Pancreas (tissue), 10 donors: ENCODE measurements around the gene KSR2. TPM values are rescaled to one million over a fixed set of nuclear protein-coding genes. Genes with fewer than 3 reads are reported as not detected.

Experiments used
- ATAC-seq, 4 donors: fragments of 200-7000 bp; cut with Tn5 transposase; one replicate each; pipeline versions ENCODE4 v1.8.0 to v1.9.1; 2020; ENCODE audit warnings: mild to moderate bottlenecking in 4 of 4, moderate library complexity in 4 of 4
- DNase-seq, 6 donors: peaks; one replicate each; pipeline ENCODE4 v3.0.0-alpha.2; 2020
- FAIRE-seq: peaks from 2 replicates; lab custom pipeline; 2012; peaks lifted over from hg19 to GRCh38; lab: Jason Lieb, UNC
- H3K27ac ChIP-seq, 4 donors: fragments of 200-600 bp; sonication (generic); 1 replicate in 3 of 4; 2 replicates in 1 of 4; pipeline versions ENCODE4 v1.5.0 to v1.8.0; 2020
- H3K27me3 ChIP-seq, 4 donors: fragments of 200-600 bp; one replicate each; pipeline ENCODE4 v1.8.0; 2021
- H3K36me3 ChIP-seq, 3 donors: fragments of 200-600 bp; sonication (generic) in 1 of 3; one replicate each; pipeline versions ENCODE4 v1.5.0 to v1.8.0; 2020 to 2021
- H3K4me1 ChIP-seq, 3 donors: fragments of 200-600 bp; one replicate each; pipeline ENCODE4 v1.8.0; 2021
- H3K4me3 ChIP-seq, 4 donors: fragments of 200-600 bp; sonication (generic) in 2 of 4; one replicate each; pipeline versions ENCODE4 v1.5.0 to v1.8.0; 2020 to 2021
- H3K9me3 ChIP-seq, 4 donors: fragments of 200-600 bp; one replicate each; pipeline ENCODE4 v1.8.0; 2021
- WGBS, 2 donors: extraction: QIAGEN DNeasy Blood & Tissue Kit; methylation state at CpG; one replicate each; pipeline ENCODE4 v1.1.7; 2013; 5-methylcytosine and 5-hydroxymethylcytosine counted together
- intact Hi-C, 3 donors: fragments of 100-400 bp; cut with DNase I; formaldehyde crosslinking; loops; one replicate each; pipeline versions ENCODE4 v1.11.1 to v1.14.2; 2022
- polyA plus RNA-seq, 2 donors: library from polyadenylated mRNA; stranded (reverse); fragments of 200-250 nt; gene quantifications; one replicate each; pipeline ENCODE4 v1.2.3, GENCODE V29; 2013
- total RNA-seq, 6 donors: library from RNA; stranded (reverse); fragmentation: NEBNext Ultra II Directional in 4 of 6; extraction: Animal tissue kit (Norgen Biotek cat#: 25700) in 4 of 6; gene quantifications; one replicate each; pipeline versions ENCODE4 v1.2.1 to v1.2.4, GENCODE V29; 2021 to 2023
- TF ChIP-seq, protein P1 (sequence below), 4 donors: fragments of 200-600 bp; sonication (generic) in 3 of 4; IDR thresholded peaks; one replicate each; pipeline versions ENCODE4 v1.5.0 to v1.8.0; 2021; ENCODE audit warnings: antibody characterized with exemption in 4 of 4
- donor health status: healthy with polysubstance abuse.
- donor health status: DM: no; HTN: no; CAD: no; lungs with moderate emphysema.
- donor health status: DM: no; HTN: no; CAD: no.
- donor health status: control.
- donor health status: control.
- donor health status: Bipolar disorder and iron deficiency.
- donor health status: DM: yes; HTN: yes; CAD: no.
- donor health status: DM: no; HTN: no; CAD: no.
- donor health status: DM: no; HTN: no; CAD: no.
- donor health status: DM: yes; HTN: yes; CAD: no.

Gene KSR2
- total and polyA plus RNA-seq, 8 donors = 0.68 to 1.8 (median 1.3) TPM

DNA sequence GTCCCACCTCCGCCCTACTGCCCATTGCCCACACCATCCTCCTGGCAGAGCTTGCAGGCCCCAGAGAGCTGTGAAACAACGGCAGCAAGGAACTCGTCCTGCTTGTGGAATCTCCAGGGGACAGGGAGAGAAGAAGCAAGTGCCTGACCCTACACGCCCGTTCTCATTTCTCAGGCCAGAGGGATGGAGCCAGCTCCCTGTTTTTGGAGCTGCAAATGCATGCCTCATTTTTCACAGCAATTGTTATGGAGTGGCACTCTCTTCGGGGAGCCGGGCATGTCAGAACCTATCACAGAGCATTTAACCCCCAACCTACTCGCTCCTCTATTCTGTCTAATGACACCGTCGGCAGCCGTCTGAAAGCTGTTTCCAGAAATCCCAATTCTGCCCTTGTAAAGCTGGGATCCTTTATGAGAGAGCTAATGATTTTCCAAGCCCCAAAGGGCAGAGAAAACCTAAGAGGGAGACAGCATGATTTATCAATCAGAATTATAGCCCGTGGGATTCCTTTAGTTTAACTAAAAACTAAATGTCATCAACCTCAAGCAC, 385.0 kb downstream of the KSR2 start:
- Histone ChIP-seq H3K4me3 (no peak overlapping the region), H3K27ac (no peak overlapping the region), H3K36me3 (no peaks in the 10 kb centered on the region), H3K9me3 (no peaks in the 10 kb centered on the region), H3K4me1 (no peaks in the 10 kb centered on the region), H3K27me3 (no peaks in the 10 kb centered on the region)
- no peak for ATAC-seq
- WGBS, 2 donors = 55 to 63% methylated on average over 12 of the region's 12 CpGs
- no peak for DNase-seq
- TF ChIP-seq, protein P1, sequence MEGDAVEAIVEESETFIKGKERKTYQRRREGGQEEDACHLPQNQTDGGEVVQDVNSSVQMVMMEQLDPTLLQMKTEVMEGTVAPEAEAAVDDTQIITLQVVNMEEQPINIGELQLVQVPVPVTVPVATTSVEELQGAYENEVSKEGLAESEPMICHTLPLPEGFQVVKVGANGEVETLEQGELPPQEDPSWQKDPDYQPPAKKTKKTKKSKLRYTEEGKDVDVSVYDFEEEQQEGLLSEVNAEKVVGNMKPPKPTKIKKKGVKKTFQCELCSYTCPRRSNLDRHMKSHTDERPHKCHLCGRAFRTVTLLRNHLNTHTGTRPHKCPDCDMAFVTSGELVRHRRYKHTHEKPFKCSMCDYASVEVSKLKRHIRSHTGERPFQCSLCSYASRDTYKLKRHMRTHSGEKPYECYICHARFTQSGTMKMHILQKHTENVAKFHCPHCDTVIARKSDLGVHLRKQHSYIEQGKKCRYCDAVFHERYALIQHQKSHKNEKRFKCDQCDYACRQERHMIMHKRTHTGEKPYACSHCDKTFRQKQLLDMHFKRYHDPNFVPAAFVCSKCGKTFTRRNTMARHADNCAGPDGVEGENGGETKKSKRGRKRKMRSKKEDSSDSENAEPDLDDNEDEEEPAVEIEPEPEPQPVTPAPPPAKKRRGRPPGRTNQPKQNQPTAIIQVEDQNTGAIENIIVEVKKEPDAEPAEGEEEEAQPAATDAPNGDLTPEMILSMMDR (IDR thresholded peaks at IDR 0.05) = no peak
- intact Hi-C loops = loop anchor here in 2 of 3 donors (10.0 kb wide), 2 partner anchors 219 to 251 kb away; partner anchors contain the start of gene NOS1 (in 1 of the 2)
- no peak for FAIRE-seq

DNA sequence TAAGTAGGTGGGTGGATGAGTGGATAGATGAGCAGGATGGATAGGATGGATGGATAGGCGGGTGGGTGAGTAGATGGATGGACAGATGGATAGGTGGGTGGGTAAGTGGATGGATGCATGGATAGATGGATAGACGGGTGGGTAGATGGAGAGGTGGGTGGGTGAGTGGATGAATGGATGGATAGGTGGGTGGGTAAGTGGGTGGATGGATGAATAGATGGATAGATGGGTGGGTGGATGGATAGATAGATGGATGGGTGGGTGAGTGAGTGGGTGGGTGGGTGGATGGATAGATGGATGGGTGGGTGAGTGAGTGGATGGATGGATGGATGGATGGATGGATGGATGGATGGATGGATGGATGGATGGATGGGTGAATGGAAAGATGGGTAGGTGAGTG, 385.7 kb downstream of the KSR2 start:
- ATAC-seq (no peak), FAIRE-seq (no peak), DNase-seq (no peak)
- WGBS, 2 donors = 67 to 88% methylated on average over 2 of the region's 2 CpGs
- TF ChIP-seq, protein P1 (IDR thresholded peaks at IDR 0.05) = no peak
- H3K36me3 ChIP-seq = no peaks in the 10 kb centered on the region
- H3K27me3 ChIP-seq = no peaks in the 10 kb centered on the region
- no peak overlapping the region for H3K27ac ChIP-seq
- H3K4me3 ChIP-seq = no peak overlapping the region
- H3K4me1 ChIP-seq = no peaks in the 10 kb centered on the region
- H3K9me3 ChIP-seq = no peaks in the 10 kb centered on the region
- intact Hi-C loops = loop anchor here in 2 of 3 donors (10.0 kb wide), 2 partner anchors 218 to 252 kb away; partner anchors contain the start of gene NOS1 (in 1 of the 2)

DNA sequence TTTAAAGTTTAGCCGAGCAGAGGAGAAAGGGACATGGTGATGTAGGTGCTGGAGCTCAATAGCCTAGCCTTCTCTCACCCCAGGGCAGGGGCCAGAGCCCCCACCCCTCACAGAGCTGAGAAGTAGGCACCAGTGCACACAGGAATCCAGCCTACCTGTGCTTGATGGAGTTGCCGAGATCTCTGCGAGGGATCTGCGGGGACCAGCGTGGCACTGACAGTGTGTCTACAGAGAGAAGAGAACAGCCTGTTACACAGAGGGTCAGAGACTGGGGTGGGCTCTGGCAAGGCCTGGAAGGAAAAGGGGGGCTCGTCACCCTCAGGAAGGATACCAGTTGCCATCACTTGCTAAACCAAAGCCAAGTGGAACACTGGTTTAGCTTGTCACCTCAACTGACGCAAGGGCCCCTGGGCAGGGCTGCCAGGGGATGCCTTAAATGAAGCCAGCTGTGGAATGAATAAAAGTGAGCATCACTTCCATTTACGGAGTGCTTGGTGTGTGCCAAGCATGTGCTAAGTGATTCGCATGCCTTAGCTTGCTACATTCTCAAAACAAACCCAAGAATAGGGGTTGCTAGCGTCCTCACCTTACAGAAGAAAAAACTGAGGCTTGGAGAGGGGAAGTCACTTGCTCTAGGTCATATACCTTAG, 386.5 kb downstream of the KSR2 start:
- no peak for DNase-seq
- H3K9me3 ChIP-seq = no peaks in the 10 kb centered on the region
- intact Hi-C loops = loop anchor here in 2 of 3 donors (10.0 kb wide), 2 partner anchors 217 to 253 kb away; partner anchors contain the start of gene NOS1 (in 1 of the 2)
- no peaks in the 10 kb centered on the region for H3K36me3 ChIP-seq
- WGBS, 2 donors = 80 to 85% methylated on average over 10 of the region's 10 CpGs
- H3K27me3 ChIP-seq = no peaks in the 10 kb centered on the region
- FAIRE-seq = no peak
- no peak overlapping the region for H3K4me3 ChIP-seq
- H3K27ac ChIP-seq = no peak overlapping the region
- H3K4me1 ChIP-seq = no peaks in the 10 kb centered on the region
- ATAC-seq = no peak
- TF ChIP-seq, protein P1 (IDR thresholded peaks at IDR 0.05) = no peak

DNA sequence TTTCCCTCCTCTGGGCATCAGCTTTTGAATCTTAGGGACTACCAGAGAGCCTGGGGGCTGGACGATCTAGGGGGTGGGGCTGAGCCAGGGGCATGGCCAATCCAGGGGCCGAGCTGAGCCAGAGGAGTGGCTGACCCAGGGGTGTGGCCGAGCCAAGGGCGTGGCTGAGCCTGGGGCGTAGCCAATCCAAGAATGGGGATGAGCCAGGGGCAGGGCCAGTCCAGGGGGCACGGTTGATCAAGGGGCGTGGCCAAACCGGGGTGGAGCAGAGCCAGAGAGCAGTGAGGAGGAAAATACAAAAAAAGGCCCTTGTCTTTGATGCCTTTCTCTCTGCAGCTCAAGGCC, 388.1 kb downstream of the KSR2 start:
- Histone ChIP-seq H3K4me1 (no peaks in the 10 kb centered on the region), H3K27me3 (no peaks in the 10 kb centered on the region), H3K4me3 (no peak overlapping the region), H3K27ac (no peak overlapping the region), H3K9me3 (no peaks in the 10 kb centered on the region), H3K36me3 (no peaks in the 10 kb centered on the region)
- ATAC-seq (no peak), FAIRE-seq (no peak), DNase-seq (peak in 2 of 6 donors; percentile 8 to 33)
- TF ChIP-seq, protein P1 (IDR thresholded peaks at IDR 0.05) = no peak
- intact Hi-C loops = loop anchor here in 2 of 3 donors (10.0 kb wide), 2 partner anchors 216 to 254 kb away; partner anchors contain the start of gene NOS1 (in 1 of the 2)
- 47 to 55% methylated on average over 8 of the region's 8 CpGs for WGBS, 2 donors
